GM21576 (cell line): Measurements from ENCODE around the gene OR2V2.

ENCODE experiments used
- ATAC-seq: cut with Tn5 transposase; IDR thresholded peaks from one replicate; pipeline ENCODE4 v1.9.1; 2021; ENCODE audit warnings: mild to moderate bottlenecking, moderate library complexity; ENCODE audit not compliant: unreplicated experiment

The OR2V2 gene

GRCh38 chr5:181189962-181190710 lies 42.8 kb downstream of the OR2V2 start:
- ATAC-seq = no peak

DNA sequence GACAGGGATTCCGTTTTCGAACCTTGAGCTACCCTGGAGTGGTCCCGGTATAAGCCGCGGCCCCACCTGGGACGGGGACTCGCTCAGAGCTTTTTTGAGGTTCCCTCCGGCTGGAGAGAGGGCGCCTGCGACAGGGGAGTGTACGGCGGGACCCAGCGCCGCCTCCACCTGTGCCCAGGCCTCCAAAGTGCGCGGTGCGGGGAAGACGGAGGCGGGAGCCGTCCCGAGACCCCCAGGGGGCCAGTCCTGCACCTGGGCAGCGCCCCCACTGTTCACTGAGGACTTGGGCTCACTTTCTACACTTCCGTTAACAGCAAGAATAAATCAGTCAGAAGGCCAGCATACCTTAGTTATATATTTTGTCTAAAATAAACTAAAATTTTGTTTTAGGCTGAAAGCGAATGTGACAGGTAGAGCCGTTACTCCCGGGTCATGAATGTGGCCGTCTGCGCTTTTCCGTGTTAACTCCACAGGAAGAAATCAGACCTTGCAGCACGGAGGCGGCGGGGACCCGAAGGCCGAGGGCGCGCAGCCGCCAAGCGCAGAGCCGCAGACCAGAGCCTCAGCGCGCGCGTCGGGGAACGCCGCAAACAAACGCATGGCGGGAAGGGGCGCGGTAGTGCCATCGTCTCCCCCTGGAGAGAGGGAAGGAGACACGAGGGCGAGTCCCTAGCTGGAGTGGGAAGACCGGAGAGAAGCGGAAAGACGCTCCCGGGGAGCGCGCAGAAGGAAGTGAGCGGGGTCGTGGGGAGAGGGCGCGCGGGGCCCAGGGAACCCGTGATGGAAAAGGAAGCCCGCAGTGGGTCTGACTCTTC lies 43.5 kb downstream of the OR2V2 start:
- peak; percentile 5 for ATAC-seq

GRCh38 chr5:181191526-181192336 lies 44.3 kb downstream of the OR2V2 start:
- ATAC-seq = peak; percentile 47

- no peak for ATAC-seq
These were observed 45.1 kb downstream of the OR2V2 start for GRCh38 chr5:181192337-181193046.

DNA sequence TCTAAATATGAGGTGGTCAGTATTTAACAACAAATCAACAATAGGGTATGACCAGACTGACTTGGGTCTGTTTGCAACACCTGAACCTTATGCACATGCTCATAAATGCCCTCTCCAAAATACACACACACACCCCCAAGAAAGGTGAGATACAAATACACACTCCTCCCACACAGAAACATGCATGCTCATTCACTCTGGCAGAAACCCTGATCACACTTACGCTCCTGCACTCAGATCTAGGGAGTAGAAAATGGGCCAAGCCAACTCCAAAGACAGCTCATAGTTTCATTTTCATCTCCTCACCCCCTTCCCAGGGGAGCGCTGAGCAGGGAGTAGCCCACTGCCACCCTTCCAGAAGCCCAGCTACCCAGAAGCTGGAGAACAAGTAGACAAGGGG lies 46.3 kb downstream of the OR2V2 start:
- no peak for ATAC-seq

GRCh38 chr5:181194489-181195248 lies 47.3 kb downstream of the OR2V2 start:
- no peak for ATAC-seq

- ATAC-seq = no peak
These were observed 47.9 kb downstream of the OR2V2 start for GRCh38 chr5:181195249-181195761.

- ATAC-seq = no peak
These were observed 50.1 kb downstream of the OR2V2 start for GRCh38 chr5:181197326-181197951.

GRCh38 chr5:181198106-181198685 lies 50.8 kb downstream of the OR2V2 start:
- no peak for ATAC-seq

DNA sequence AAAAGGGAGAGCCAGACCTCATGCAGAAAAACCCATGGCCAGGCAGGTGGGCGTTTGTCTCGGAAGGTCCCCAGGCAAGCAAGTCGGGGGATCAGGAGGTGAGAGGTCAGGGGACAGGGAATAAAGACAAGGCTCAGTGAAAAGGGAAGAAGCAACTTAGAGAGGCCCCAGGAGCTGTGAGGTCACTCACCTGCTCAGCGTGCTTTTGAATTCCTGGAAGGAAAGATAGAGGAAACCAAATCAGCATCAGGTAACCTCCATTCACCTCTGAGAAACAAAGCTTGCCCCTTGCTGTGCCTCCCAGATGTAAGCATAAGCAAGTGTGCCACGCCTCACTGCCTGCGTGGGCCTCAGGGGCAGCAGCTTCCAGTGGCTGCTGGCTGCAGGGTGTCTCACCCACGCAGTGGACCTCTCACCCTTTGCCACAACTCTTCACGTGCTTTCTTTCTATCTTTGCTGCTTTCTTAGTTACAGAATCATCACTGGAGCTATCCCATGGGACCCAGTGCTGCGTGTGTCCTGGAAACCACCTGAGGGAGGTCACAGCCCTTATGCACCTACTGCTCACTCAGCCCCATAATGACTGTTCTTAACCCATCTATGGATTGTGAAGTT lies 51.6 kb downstream of the OR2V2 start:
- ATAC-seq = peak; percentile 64

- ATAC-seq = no peak
These were observed 52.7 kb downstream of the OR2V2 start for GRCh38 chr5:181199881-181200638.

GRCh38 chr5:181200816-181201215 lies 53.4 kb downstream of the OR2V2 start:
- no peak for ATAC-seq

- ATAC-seq = no peak
These were observed 55.8 kb downstream of the OR2V2 start for GRCh38 chr5:181203093-181203711.

DNA sequence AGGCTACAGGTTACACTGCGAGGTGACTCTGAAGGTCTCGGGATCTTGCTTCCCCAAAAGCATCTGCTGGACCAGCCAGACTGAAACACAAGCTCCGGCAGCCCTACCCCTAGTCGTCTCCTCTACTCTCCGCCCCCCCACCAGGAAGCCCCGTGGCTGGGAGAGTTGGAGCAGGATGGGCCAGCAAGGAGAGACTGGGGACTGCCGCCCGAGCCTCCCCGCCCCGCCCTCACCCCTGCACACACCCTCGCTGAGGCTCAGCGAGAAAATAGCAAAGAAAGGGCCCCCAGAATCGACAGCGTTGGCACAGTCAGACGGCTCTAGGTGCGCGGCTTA lies 56.4 kb downstream of the OR2V2 start:
- no peak for ATAC-seq

GRCh38 chr5:181204113-181204825 lies 56.9 kb downstream of the OR2V2 start:
- no peak for ATAC-seq

GRCh38 chr5:181204826-181205760 lies 57.7 kb downstream of the OR2V2 start, which contains the start of gene TRIM7:
TSS of gene TRIM7 (minus strand) at chr5:181205196. CDS start at chr5:181205110, 86 bp downstream.
- ATAC-seq = no peak
